ENCODE data around the gene VTN.

Gene VTN

GRCh38 chr17:28372203-28372944, 2.3 kb upstream of the VTN start:
- Histone ChIP-seq H3K9me3 (ENCODE audit: control insufficient read depth, low read length) (no peaks in the 10 kb centered on the region), H3K4me3 (ENCODE audit: low read depth, low read length) (peak overlapping the region; percentile 22), H3K79me2 (peaks cover 12% of the 10 kb centered on the region), H3K27me3 (ENCODE audit: control insufficient read depth, insufficient read depth, low read length) (no peaks in the 10 kb centered on the region), H3K9ac (peak overlapping the region; percentile 44), H2AFZ (peak overlapping the region; percentile 79), H3K27ac (peak overlapping the region; percentile 60), H3K4me2 (ENCODE audit: low read length) (peak overlapping the region; percentile 69), H3K4me1 (peaks cover 9% of the 10 kb centered on the region), H3K36me3 (ENCODE audit: control insufficient read depth, insufficient read depth, low read length) (no peaks in the 10 kb centered on the region)
- TF ChIP-seq CTCF (IDR thresholded peaks at IDR 0.05): no peak

GRCh38 chr17:28371245-28372202, 1.4 kb upstream of the VTN start, which contains the start of gene SARM1:
SARM1 (plus strand) TSS chr17:28371694; CDS start chr17:28372033, 339 bp downstream.
- peaks cover 9% of the 10 kb centered on the region for H3K4me1 ChIP-seq
- H3K79me2 ChIP-seq: peaks cover 10% of the 10 kb centered on the region
- H3K27me3 ChIP-seq (ENCODE audit: control insufficient read depth, insufficient read depth, low read length): no peaks in the 10 kb centered on the region
- TF ChIP-seq CTCF (IDR thresholded peaks at IDR 0.05): no peak
- peak within 1 kb of the TSS; percentile 79 for H2AFZ ChIP-seq
- peak within 1 kb of the TSS; percentile 44 for H3K9ac ChIP-seq
- no peaks in the 10 kb centered on the region for H3K36me3 ChIP-seq (ENCODE audit: control insufficient read depth, insufficient read depth, low read length)
- H3K9me3 ChIP-seq (ENCODE audit: control insufficient read depth, low read length): no peaks in the 10 kb centered on the region
- peak within 1 kb of the TSS; percentile 66 for H3K27ac ChIP-seq
- peak within 1 kb of the TSS; percentile 37 for H3K4me3 ChIP-seq (ENCODE audit: low read depth, low read length)
- peak within 1 kb of the TSS; percentile 69 for H3K4me2 ChIP-seq (ENCODE audit: low read length)

GRCh38 chr17:28370744-28371103, 617 bp upstream of the VTN start:
- H3K79me2 ChIP-seq: peaks cover 10% of the 10 kb centered on the region
- no peaks in the 10 kb centered on the region for H3K36me3 ChIP-seq (ENCODE audit: control insufficient read depth, insufficient read depth, low read length)
- peak overlapping the region; percentile 79 for H2AFZ ChIP-seq
- peak overlapping the region; percentile 69 for H3K4me2 ChIP-seq (ENCODE audit: low read length)
- H3K27ac ChIP-seq: peak overlapping the region; percentile 66
- no peak overlapping the region for H3K4me3 ChIP-seq (ENCODE audit: low read depth, low read length)
- H3K9ac ChIP-seq: no peak overlapping the region
- H3K4me1 ChIP-seq: peaks cover 9% of the 10 kb centered on the region
- H3K27me3 ChIP-seq (ENCODE audit: control insufficient read depth, insufficient read depth, low read length): no peaks in the 10 kb centered on the region
- H3K9me3 ChIP-seq (ENCODE audit: control insufficient read depth, low read length): no peaks in the 10 kb centered on the region
- TF ChIP-seq CTCF (IDR thresholded peaks at IDR 0.05): no peak

- Histone ChIP-seq H3K9me3 (ENCODE audit: control insufficient read depth, low read length) (no peaks in the 10 kb centered on the region), H3K4me1 (peaks cover 9% of the 10 kb centered on the region), H3K79me2 (peaks cover 10% of the 10 kb centered on the region), H3K4me2 (ENCODE audit: low read length) (no peak overlapping the region), H3K9ac (no peak overlapping the region), H3K27ac (no peak overlapping the region), H3K27me3 (ENCODE audit: control insufficient read depth, insufficient read depth, low read length) (no peaks in the 10 kb centered on the region), H3K4me3 (ENCODE audit: low read depth, low read length) (no peak overlapping the region), H2AFZ (no peak overlapping the region), H3K36me3 (ENCODE audit: control insufficient read depth, insufficient read depth, low read length) (no peaks in the 10 kb centered on the region)
- TF ChIP-seq CTCF (IDR thresholded peaks at IDR 0.05): no peak
Observed at GRCh38 chr17:28369684-28370034, 448 bp downstream of the VTN start.
